Fibroblast of pulmonary artery (primary cell): Measurements from ENCODE around the gene R3HDM2.
"Not testable (repeated sequence)": the region's sequence is repeated elsewhere in the genome, so short reads cannot be mapped to it uniquely, and the experiment has no call there.

Experiments
- DNase-seq: peaks from one replicate; pipeline ENCODE4 v3.0.0-alpha.2; 2010; ENCODE audit warnings: low read depth
- H3K4me3 ChIP-seq: replicated peaks from 2 replicates; pipeline ENCODE4 v1.5.1; 2011; ENCODE audit warnings: low read depth, mild to moderate bottlenecking, control low read depth, low read length, moderate library complexity
- TF ChIP-seq, protein P1 (sequence below): IDR thresholded peaks from 2 replicates; pipeline ENCODE4 v1.5.1; 2011; ENCODE audit warnings: mild to moderate bottlenecking, control low read depth, low read length, inconsistent platforms; ENCODE audit errors: missing control alignments

Gene R3HDM2

DNA sequence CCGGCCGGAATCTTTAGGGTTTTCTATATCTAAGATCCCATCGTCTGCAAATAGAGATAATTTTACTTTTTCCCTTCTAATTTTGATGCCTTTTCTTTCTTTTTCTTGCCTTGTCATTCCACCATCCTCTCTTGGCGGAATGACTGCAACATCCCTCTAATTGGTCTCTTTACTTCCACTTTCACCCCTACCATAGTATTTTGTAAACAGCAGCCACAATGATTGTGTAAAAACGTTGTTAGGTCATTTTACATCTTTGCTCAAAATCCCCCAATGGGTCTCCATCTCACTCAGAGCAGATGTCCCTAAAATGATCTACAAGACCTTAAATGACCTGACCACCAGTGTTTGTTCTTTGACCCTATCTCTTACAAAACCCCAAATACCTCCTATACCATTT, 99.9 kb downstream of the R3HDM2 start:
- DNase-seq = no peak
- TF ChIP-seq, protein P1, sequence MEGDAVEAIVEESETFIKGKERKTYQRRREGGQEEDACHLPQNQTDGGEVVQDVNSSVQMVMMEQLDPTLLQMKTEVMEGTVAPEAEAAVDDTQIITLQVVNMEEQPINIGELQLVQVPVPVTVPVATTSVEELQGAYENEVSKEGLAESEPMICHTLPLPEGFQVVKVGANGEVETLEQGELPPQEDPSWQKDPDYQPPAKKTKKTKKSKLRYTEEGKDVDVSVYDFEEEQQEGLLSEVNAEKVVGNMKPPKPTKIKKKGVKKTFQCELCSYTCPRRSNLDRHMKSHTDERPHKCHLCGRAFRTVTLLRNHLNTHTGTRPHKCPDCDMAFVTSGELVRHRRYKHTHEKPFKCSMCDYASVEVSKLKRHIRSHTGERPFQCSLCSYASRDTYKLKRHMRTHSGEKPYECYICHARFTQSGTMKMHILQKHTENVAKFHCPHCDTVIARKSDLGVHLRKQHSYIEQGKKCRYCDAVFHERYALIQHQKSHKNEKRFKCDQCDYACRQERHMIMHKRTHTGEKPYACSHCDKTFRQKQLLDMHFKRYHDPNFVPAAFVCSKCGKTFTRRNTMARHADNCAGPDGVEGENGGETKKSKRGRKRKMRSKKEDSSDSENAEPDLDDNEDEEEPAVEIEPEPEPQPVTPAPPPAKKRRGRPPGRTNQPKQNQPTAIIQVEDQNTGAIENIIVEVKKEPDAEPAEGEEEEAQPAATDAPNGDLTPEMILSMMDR = no peak
- H3K4me3 ChIP-seq = no peak overlapping the region

DNA sequence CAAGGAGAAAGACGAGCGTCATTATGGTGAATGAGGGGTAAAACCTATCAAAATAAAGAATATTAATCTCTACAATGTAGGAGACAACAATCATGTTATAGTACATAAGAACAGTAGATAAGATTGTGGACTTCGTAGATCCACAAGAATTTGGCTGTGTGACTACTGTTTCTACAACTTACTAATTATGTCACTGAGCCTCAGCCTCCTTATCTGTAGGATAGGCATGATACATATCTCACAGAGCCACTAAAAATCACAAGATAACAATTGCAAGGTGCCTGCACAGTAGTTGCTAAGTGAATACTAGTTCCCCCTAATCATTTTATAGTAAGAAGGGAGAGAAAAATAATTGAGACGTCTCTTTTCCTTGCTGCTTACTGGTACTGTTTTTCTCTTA, 101.6 kb downstream of the R3HDM2 start:
- DNase-seq = no peak
- TF ChIP-seq, protein P1 = no peak
- H3K4me3 ChIP-seq = no peak overlapping the region

DNA sequence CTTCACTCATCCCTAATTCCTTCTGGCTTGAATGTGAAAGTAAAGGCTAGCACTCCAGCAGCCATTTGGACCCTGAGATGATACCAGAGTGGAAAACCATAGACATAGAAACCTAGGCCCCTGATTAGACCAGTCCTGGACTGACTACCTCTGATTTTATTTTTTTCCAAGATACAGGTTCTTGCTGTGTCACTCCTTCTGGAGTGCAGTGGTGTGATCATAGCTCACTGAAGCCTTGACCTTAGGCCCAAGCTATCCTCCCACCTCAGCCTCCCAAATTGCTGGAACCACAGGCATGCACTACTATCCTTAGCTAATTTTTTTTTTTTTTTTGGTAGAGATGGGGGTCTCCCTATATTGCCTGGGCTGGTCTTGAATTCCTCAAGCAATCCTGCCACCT, 105.4 kb downstream of the R3HDM2 start:
- no peak overlapping the region for H3K4me3 ChIP-seq
- TF ChIP-seq, protein P1 = no peak
- no peak for DNase-seq

DNA sequence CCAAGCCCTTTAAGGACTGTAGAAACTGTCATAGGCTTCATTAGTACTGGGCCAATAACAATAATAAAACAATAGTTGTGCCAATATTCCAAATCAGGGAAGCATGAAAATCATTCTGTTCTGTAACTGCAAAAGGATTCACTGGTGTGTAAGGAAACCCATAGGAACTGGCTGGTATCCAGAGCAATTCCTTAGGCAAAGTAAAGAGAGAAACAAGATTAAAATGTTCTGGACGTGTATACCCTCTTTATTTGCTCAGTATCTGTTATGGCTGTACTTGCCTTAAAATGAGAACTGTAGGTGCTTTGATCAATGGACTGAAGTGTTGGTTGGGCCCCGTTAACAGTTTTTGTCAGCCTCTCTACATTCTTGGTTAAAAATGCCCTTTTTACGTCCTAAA, 107.4 kb downstream of the R3HDM2 start:
- H3K4me3 ChIP-seq = no peak overlapping the region
- TF ChIP-seq, protein P1 = no peak
- DNase-seq = no peak

DNA sequence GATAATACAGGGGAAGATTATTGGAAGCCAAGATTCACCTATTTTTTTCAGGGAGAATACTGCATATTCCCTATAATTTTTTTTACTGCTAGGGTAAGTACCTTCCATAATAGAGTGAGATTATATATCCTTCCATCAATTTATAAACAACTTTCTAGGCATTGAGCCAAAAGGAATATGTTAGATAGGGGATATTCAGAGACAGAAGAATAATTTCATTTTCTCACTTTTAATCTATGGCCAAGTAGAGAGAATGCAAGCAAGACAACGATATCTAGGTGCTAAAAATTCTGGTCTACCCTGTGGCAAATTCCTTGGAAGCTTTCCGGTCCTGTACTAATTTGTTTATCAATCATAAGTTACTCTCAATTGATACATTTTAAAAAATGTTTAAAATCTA, 110.2 kb downstream of the R3HDM2 start:
- TF ChIP-seq, protein P1 = no peak
- no peak overlapping the region for H3K4me3 ChIP-seq
- no peak for DNase-seq

DNA sequence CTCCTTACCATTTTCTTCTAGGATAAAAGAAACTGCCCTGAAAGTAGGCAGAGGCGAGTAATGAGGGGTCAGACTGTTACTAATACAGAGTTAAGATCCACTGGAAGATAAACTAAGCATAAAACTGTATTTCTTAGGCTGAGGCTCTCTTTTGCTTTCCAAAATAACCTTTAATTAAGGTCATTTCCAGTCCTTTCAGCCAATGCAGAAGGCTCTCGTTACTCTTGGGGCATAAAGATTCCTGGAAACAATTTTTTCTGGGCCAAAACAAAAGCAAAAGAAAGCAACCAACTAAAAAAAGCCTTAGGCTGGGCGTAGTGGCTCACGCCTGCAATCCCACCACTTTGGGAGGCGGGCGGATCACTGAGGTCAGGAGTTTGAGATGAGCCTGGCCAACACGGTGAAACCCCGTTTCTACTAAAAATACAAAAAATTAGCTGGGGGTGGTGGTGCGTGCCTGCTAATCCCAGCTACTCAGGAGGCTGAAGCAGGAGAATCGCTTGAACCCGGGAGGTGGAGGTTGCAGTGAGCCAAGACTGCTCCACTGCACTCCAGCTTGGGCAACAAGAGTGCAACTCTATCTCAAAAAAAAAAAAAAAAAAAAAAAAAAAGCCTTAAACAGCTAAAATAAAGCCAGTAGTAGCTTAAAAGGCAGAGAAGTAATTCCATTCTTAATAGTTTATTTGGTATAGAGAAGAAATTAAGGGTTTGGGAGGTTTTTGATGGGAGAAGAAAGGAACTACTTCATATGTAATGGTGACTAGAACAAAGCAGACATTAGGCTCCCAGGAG, 111.0 kb downstream of the R3HDM2 start:
- DNase-seq = no peak
- no peak overlapping the region for H3K4me3 ChIP-seq
- TF ChIP-seq, protein P1 = no peak

DNA sequence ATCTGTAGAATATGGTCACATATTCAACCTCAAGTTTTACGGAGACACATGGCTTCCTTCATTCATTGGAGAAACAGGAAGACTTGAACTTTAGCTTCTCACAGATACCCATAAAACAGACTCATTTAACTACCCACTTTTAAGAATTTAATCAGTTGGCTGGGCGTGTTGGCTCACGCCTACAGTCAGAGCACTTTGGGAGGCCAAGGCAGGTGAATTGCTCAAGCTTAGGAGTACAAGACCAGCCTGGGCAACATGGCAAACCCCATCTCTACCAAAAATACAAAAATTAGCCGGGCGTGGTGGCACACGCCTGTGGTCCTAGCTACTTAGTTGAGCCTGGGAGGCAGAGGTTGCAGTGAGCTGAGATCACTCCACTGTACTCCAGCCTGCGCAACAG, 115.2 kb downstream of the R3HDM2 start:
- TF ChIP-seq, protein P1 = no peak
- no peak for DNase-seq
- H3K4me3 ChIP-seq = no peak overlapping the region

DNA sequence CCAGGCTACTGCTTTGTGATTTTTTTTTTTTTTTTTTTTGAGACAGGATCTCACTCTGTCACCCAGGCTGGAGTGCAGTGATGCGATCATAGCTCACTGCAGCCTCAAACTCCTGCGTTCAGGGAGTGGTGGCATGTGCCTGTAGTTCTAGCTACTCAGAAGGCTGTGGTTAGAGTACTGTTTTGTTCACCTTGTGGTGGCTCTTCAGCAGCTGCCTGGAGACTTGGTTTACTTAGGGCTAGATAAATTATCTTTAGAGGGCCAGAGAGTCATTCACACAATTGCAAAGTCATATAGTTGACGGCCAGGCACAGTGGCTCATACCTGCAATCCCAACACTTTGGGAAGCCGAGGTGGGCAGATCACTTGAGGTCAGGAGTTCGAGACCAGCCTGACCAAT, 118.6 kb downstream of the R3HDM2 start:
- not testable (repeated sequence) for DNase-seq, H3K4me3 ChIP-seq
